Right cardiac atrium (tissue), 5 donors: ENCODE measurements around the gene PPP1R27. TPM values are rescaled to one million over a fixed set of nuclear protein-coding genes. Genes with fewer than 3 reads are reported as not detected.

Source experiments
- ATAC-seq, 2 donors: fragments of 200-7000 bp; cut with Tn5 transposase; one replicate each; pipeline versions ENCODE4 v1.8.0 to v1.9.1; 2020; ENCODE audit warnings: moderate library complexity in 2 of 2, mild to moderate bottlenecking in 1 of 2
- DNase-seq, 3 donors: peaks; one replicate each; pipeline ENCODE4 v3.0.0-alpha.2; 2020
- H3K27ac ChIP-seq: one replicate; pipeline ENCODE4 v1.5.1; 2013; ENCODE audit warnings: mild to moderate bottlenecking, low read length, control low read depth, moderate library complexity
- H3K27me3 ChIP-seq: one replicate; pipeline ENCODE4 v1.6.1; 2013; ENCODE audit not compliant: control insufficient read depth, insufficient read depth
- H3K4me1 ChIP-seq: one replicate; pipeline ENCODE4 v1.6.1; 2013; ENCODE audit warnings: low read length; ENCODE audit not compliant: control insufficient read depth, insufficient read depth
- H3K4me3 ChIP-seq: one replicate; pipeline ENCODE4 v1.5.1; 2013; ENCODE audit warnings: low read length, control low read depth
- H3K9me3 ChIP-seq: one replicate; pipeline ENCODE4 v1.6.1; 2013; ENCODE audit warnings: low read length; ENCODE audit not compliant: control insufficient read depth
- WGBS: extraction: QIAGEN DNeasy Blood & Tissue Kit; methylation state at CpG from one replicate; pipeline ENCODE4 v1.1.7; 2013; 5-methylcytosine and 5-hydroxymethylcytosine counted together
- intact Hi-C, 4 donors: fragments of 100-400 bp; cut with DNase I; formaldehyde crosslinking; loops; one replicate each; pipeline versions ENCODE4 v1.11.0 to v1.14.0; 2022 to 2023
- polyA plus RNA-seq: library from polyadenylated mRNA; stranded (reverse); fragments of 200-250 nt; gene quantifications from one replicate; pipeline ENCODE4 v1.2.3, GENCODE V29; 2013
- total RNA-seq, 4 donors: library from RNA; stranded (reverse); fragmentation: NEBNext Ultra II Directional; extraction: Animal tissue kit (Norgen Biotek cat#: 25700); gene quantifications; one replicate each; pipeline ENCODE4 v1.2.1, GENCODE V29; 2021
- donor health status: healthy with polysubstance abuse.
- donor health status: DM: no; HTN: yes; CAD: no.
- donor health status: DM: no; HTN: no; CAD: no.
- donor health status: DM: no; HTN: yes; CAD: no; lungs with severe emphysema.
- donor health status: DM: yes; HTN: yes; CAD: no.

Gene PPP1R27
- total and polyA plus RNA-seq, 5 donors, result 0.85 TPM; not detected in 4

DNA sequence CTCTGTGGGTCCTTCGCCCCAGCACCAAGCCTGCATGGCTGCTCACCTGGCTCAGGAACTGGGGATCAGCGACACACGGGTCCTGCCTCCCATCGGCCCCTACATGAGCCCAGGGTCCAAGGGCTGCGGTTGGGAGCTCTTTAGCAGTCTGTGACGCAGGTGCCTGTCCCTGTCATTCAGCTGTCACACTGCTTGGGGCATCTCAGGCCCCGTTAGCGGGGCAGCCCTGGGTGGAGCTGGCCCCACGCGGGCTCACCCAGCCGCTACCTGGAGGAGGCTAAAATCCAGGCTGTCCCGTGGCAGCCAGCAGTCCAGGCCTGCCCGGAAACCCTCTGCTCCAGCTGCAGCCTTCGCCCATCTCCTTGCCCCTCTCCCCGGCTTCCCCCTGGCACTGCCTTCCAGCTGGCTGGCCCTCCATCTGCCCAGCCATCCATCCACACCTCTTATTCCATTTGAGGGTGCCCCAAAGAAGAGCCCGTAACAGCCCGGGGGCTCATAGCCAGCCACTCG is 27.6 kb downstream of the PPP1R27 start:
- intact Hi-C loops, result no loop called here
- Histone ChIP-seq H3K27me3 (no peaks in the 10 kb centered on the region), H3K27ac (no peak overlapping the region), H3K4me3 (no peak overlapping the region), H3K4me1 (no peaks in the 10 kb centered on the region), H3K9me3 (no peaks in the 10 kb centered on the region)
- WGBS, result 57% methylated on average over 18 of the region's 18 CpGs
- no peak for ATAC-seq
- DNase-seq, result peak in 1 of 3 donors; percentile 49

DNA sequence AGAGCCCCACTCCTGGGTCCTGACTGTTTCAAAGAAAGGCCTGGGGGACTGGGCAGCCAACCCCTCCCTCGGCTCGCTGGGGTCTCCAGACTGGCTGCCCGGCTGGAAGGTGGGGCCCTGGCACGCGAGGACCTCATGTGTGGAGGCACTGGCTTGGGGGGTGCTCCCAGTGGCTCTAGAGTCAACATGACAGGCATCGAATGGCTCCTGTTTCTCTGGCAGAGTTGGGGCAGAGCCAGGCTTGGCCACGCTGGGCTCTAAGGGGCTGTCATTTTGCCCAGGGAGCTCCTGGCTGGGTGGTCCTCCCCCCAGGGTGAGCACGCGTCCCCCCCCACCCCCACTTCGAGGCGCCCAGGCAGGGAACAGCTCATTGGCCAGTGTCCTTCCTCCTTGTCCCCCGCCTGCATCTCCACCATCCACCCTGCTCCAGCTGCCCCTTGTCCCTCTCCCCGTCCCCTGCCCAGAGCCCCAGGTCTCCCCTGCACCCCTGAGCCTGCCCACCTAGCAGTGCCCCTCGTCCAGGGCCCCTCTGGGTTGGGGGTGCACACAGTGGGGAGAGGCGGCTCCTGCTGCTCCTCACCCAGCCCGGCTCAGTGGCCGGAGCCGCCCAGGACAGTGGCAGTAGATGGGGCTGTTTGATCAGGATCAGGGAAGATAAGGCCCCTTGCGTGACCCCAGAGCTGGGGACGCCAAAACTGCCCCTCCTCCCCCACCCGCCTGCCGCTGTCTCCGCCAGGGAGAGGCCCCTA is 28.2 kb downstream of the PPP1R27 start:
- WGBS, result 25% methylated on average over 23 of the region's 23 CpGs
- Histone ChIP-seq H3K9me3 (no peaks in the 10 kb centered on the region), H3K27me3 (no peaks in the 10 kb centered on the region), H3K4me1 (no peaks in the 10 kb centered on the region), H3K4me3 (no peak overlapping the region), H3K27ac (no peak overlapping the region)
- intact Hi-C loops, result no loop called here
- ATAC-seq (peak in 1 of 2 donors; percentile 5), DNase-seq (peak in 1 of 3 donors; percentile 43)

DNA sequence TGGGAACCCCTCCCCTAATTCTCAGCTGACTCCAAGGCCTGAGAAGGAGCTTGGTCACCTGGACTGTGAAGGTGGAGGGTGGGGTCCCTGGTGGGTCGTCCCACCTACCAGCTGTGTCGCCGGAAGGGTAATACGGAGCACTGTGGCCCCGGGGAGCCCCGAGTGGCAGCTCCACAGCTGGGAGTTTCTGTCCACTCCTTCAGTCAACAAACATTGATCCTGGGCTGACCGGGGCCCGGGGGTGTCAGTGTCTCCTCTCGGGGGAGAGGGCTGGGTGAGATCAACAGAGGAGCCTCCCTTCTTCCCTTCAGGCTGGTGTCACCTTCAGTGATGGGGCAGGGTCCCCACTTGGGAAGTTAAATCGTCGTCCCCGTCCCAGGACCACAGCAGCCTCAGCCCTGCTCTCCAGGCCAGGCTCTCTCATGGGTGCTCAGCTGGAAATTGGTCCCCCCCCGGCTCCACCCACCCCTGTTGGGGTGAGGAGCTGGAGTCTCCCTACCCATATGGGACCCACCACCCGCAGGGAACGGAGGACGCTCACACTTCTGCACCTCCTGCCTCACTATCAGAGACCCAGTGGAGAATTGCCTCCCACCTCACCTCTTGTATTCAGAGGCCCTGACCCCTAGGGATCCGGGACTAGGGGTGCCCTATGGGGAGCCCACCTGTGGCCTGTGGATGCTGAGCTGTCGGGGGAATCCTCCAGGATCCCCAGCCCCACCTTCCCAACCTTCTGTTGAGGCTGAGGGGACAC is 29.0 kb downstream of the PPP1R27 start:
- peak in 1 of 3 donors; percentile 55 for DNase-seq
- 68% methylated on average over 18 of the region's 18 CpGs for WGBS
- H3K4me1 ChIP-seq, result no peaks in the 10 kb centered on the region

DNA sequence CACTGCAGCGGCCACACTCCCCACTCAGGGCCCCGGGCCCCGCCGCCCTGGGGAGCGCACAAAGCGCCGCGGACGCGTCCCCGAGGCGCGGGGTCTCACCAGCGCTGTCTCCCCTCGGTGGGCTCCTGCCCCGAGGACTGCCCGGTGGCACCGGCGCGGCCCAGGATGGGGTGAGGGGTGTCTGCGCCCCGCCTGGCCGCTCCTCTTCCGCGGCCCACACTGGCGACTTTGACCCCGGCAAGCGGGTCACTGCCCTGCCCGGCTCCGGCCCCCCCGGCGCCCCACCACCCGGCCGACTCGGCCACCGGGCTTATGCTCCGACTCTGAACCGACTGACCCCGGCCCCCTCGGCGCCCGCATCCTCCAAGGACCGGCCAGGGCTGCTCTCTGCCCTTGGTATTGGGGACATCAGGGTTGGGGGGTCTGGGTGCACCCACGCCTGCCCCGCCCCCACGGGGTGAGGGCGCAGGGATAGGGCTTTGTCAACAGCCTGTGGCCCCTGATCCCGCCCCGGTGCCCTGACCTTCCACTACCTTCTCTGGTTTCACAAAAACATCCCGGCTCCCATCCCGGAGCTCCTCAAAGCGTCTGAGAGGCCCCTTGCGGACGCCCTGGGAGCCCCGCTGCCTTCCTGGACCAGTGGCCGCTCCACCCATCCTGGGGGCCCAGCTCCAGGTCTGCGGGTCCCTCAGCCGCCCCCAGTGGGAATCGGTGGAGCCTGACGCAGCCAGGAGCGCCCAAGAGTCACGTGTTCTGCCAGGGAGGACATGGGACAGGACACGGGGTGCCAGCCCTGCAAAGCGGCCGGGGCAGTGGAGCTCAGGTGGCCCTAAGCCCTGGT is 30.1 kb downstream of the PPP1R27 start:
- intact Hi-C loops, result no loop called here
- Histone ChIP-seq H3K27me3 (no peaks in the 10 kb centered on the region), H3K4me3 (peak overlapping the region; percentile 23), H3K4me1 (no peaks in the 10 kb centered on the region), H3K9me3 (no peaks in the 10 kb centered on the region), H3K27ac (no peak overlapping the region)
- peak in 1 of 3 donors; percentile 49 for DNase-seq
- ATAC-seq, result no peak
- 3% methylated on average over 65 of the region's 65 CpGs for WGBS

More for the DNA sequence above, 29.0 kb downstream of the PPP1R27 start:
- no peak for ATAC-seq
- intact Hi-C loops, result no loop called here
- H3K27me3 ChIP-seq, result no peaks in the 10 kb centered on the region
- H3K4me3 ChIP-seq, result no peak overlapping the region
- H3K9me3 ChIP-seq, result no peaks in the 10 kb centered on the region
- no peak overlapping the region for H3K27ac ChIP-seq

DNA sequence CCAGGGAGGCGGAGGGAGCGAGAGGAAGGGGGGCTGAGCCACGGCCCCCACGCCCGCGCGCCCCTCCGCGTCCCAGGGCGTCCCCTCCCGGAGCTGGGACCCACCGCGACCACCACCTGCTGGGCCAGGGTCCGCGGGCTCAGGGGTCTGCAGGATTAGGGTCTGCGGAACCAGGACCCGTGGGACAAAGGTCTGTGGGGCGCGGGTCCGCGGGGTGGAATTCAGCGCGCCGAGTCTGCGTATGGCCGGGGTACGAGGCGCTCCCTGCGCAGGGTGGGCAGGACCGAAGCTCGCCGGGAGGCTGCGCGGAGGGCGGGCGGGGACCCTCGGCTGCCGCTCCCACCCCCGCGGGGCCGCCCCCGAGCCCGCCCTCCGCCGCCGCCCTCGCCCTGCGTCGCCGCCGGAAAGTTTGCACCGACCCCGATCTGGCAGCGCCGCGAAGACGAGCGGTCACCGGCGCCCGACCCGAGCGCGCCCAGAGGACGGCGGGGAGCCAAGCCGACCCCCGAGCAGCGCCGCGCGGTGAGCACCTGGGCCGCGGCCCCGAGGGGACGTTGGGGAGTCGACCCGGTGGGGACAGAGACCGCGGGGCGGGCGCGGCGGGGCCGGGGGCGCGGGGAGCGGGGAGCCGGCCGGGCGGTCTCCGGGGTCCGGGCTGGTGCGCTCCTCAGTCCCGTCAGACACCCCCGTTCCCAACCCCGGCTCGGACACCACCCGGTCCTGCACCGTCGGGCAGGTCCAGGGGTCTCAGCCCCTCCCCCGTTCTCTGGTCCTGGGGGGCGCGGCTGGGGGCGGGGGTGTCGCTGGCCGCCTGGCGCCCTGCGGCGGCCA is 30.9 kb downstream of the PPP1R27 start, which contains the start of gene GCGR:
GCGR (plus strand) TSS at position 423 of the 831 bp plus-strand sequence. CDS start 4,869 bp downstream, outside the sequence.
- WGBS, result under 1% methylated on average over 108 of the region's 110 CpGs
- Histone ChIP-seq H3K27ac (no peak within 1 kb of the TSS), H3K4me3 (peak within 1 kb of the TSS; percentile 23), H3K9me3 (no peaks in the 10 kb centered on the region), H3K4me1 (no peaks in the 10 kb centered on the region), H3K27me3 (no peaks in the 10 kb centered on the region)
- DNase-seq (peak in 1 of 3 donors; percentile 50), ATAC-seq (no peak)
- intact Hi-C loops, result no loop called here

DNA sequence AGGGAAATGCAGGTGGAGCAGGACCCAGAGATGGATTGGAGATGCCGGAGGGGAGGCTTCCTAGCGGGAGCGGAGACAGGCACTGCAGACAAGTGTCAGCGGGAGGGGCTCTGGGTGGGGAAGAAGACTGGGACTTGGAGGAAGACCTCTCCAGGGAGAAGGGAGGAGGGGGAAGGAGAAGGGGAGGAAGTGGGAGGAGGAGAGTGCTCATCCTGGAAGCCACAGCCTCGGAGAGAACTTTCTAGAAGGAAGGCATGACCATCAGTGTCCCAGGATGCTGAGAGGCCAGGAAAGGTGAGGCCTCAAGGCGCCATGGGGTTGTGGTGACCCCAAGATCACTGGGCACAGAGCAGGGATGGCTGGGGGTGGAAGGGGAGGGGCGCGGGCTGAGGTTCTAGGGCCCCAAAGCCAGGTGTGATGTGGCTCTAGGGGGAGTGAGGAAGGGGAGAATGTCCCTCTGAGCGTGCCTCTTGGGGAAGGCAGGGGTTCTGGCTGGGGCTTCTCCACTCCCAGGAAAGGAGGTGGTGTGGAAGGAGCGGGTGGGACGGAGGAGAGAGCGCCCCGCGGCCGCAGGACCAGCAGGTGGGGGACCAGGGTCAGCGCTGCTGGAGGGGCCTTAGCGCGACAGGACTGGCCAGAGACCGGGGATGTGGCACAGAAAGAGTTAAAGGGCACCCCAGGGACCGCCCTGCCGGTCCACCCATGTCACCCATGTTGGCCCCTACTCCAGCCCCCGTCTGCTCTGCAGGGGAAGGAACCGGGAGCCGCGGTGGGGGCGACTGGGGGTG is 31.8 kb downstream of the PPP1R27 start:
- H3K27ac ChIP-seq, result no peak overlapping the region
- intact Hi-C loops, result no loop called here
- peak in 1 of 3 donors; percentile 31 for DNase-seq
- WGBS, result 29% methylated on average over 26 of the region's 26 CpGs
- H3K9me3 ChIP-seq, result no peaks in the 10 kb centered on the region
- H3K27me3 ChIP-seq, result no peaks in the 10 kb centered on the region
- H3K4me1 ChIP-seq, result no peaks in the 10 kb centered on the region
- H3K4me3 ChIP-seq, result no peak overlapping the region
- ATAC-seq, result no peak

DNA sequence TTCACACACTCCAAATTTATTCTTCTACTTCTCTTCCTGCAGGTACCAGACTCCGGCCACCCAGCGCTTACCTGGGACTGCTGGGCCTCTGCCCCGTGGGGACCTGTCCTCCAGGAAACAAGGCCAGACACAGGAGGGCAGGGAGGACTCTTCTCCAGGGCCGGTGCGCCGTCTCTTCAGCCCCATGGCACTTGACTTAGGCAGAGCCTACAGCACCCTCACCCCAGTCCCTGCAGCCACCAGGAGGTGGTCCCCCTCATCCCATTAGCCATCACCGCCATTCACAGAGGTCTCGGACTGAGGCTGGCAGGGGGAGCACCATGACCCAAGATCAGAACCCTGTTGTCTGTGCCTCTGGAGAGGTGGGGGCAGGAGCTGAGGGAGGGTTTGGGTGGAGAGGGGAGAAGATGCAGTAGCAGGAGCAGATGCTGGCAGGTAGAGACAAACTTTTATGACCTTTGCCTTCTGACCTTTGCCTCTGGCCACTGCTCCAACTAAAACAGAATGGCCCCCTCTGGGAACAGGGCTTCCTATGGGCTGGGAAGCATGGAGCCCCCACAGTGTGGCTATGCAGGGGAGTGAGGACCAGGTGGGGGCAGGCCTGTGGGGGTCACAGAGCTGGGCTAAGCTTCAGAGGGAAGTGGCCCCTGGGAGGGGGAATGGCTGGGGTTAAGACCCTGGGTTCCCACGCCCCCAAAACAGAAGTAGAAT is 32.6 kb downstream of the PPP1R27 start:
- Histone ChIP-seq H3K4me1 (no peaks in the 10 kb centered on the region), H3K27ac (no peak overlapping the region), H3K4me3 (no peak overlapping the region), H3K9me3 (no peaks in the 10 kb centered on the region), H3K27me3 (no peaks in the 10 kb centered on the region)
- intact Hi-C loops, result no loop called here
- no peak for ATAC-seq
- DNase-seq, result peak in 1 of 3 donors; percentile 21
- WGBS, result 81% methylated on average over 9 of the region's 9 CpGs

DNA sequence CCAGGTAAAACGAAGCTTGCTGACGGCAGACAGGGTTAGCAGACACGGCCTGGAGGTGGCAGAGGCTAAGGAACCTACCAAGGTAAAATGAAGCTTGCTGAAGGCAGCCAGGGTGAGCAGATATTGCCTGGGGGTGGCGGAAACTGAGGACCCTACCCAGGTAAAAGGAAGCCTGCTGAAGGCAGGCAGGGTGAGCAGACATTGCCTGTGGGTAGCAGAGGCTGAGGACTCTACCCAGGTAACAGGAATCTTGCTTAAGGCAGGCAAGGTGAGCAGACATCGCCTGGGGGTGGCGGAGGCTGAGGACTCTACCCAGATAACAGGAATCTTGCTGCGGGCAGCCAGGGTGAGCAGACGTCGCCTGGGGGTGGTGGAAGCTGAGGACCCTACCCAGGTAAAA is 33.5 kb downstream of the PPP1R27 start:
- ATAC-seq, result no peak
- Histone ChIP-seq H3K4me3 (no peak overlapping the region), H3K27me3 (no peaks in the 10 kb centered on the region), H3K9me3 (no peaks in the 10 kb centered on the region), H3K4me1 (no peaks in the 10 kb centered on the region), H3K27ac (no peak overlapping the region)
- WGBS, result 85% methylated on average over 9 of the region's 9 CpGs
- DNase-seq, result peak in 1 of 3 donors; percentile 17
- intact Hi-C loops, result no loop called here

DNA sequence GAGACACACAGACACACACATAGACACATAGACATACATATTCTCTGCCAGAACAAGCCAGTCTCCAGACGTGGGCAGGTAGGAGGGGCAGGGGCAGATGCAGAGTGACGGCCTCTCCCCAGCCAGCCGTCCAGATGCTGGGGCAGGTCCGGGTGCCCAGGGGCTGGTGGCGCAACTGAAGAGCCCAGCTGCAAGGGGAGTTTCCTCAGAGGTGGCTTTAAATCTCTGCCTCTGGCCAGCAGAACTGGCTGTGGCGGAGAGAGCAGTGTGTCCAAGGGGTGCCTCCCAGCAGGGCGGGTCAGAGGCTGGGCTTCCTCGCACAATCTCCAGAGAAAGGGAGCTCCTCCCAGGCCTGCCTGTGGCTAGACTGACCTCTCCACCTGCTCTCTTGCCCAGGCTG is 40.3 kb downstream of the PPP1R27 start:
- peak; percentile 67 to 81 for ATAC-seq
- peak in 1 of 3 donors; percentile 28 for DNase-seq
- no peaks in the 10 kb centered on the region for H3K4me1 ChIP-seq
- no peaks in the 10 kb centered on the region for H3K27me3 ChIP-seq
- no peaks in the 10 kb centered on the region for H3K9me3 ChIP-seq
- intact Hi-C loops, result no loop called here
- no peak overlapping the region for H3K4me3 ChIP-seq
- WGBS, result 35% methylated on average over 8 of the region's 8 CpGs
- H3K27ac ChIP-seq, result no peak overlapping the region
